ENCODE results near the gene HPX.

The HPX gene, protein sequence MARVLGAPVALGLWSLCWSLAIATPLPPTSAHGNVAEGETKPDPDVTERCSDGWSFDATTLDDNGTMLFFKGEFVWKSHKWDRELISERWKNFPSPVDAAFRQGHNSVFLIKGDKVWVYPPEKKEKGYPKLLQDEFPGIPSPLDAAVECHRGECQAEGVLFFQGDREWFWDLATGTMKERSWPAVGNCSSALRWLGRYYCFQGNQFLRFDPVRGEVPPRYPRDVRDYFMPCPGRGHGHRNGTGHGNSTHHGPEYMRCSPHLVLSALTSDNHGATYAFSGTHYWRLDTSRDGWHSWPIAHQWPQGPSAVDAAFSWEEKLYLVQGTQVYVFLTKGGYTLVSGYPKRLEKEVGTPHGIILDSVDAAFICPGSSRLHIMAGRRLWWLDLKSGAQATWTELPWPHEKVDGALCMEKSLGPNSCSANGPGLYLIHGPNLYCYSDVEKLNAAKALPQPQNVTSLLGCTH

GRCh38 chr11:6440906-6441358 is at the start of gene HPX:
Gene HPX (minus strand): TSS chr11:6440987. CDS start chr11:6440963, 24 bp downstream.
- DNase-seq = no peak

GRCh38 chr11:6489306-6489705 is 48.5 kb upstream of the HPX start:
- no peak for DNase-seq

DNA sequence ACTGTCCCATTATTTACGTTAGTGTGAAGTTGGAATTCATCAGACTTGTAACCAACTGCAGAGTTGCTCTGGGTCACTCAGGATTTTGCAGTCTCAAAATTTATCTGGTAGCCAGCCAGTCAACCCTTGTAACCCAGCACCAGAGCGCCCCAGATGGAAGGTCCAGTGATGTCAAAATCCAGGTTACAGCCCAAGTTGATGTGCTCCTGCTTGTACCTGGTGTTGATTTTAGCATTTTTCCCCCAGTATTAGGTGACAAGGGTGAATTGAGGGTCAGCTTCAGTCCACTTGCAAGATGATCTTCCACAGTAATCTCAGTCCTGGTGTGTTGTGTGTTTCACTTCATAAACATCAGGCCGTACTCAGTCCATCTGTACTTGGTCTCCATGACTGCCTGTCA is 48.0 kb upstream of the HPX start:
- DNase-seq = no peak

DNA sequence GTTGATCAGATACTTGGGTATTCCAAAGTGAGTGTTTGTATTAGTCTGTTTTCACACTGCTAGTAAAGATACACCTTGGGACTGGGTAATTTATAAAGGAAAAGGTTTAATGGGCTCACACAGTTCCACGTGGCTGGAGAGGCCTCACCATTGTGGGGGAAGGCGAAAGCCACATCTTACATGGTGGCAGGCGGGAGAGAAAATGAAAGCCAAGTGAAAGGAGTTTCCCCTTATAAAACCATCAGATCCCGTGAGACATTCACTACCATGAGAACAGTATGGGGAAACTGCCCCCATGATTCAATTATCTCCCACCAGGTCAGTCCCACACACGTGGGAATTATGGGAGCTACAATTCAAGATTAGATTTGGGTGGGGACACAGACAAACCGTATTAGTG is 47.6 kb upstream of the HPX start:
- no peak for DNase-seq

GRCh38 chr11:6486938-6487337 is 46.2 kb upstream of the HPX start:
- no peak for DNase-seq

DNA sequence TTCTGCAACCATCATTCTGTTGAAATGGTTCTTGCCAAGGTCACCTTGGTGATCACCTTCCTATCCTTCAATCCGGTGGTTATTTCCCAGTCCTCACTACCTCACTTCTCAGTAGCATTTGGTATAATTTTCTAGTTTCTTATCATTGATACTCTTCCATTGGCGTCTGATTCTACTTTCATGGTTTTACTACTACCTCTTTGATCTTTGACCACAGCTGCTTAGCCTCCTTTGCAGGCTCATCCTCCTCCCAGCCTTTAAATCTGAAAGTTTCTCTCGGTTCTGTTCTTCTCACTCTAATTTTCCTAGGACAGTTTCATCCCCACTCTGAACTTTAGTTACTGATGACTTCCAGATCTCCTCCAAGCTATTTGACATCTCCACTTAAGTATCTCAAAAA is 45.5 kb upstream of the HPX start:
- no peak for DNase-seq

DNA sequence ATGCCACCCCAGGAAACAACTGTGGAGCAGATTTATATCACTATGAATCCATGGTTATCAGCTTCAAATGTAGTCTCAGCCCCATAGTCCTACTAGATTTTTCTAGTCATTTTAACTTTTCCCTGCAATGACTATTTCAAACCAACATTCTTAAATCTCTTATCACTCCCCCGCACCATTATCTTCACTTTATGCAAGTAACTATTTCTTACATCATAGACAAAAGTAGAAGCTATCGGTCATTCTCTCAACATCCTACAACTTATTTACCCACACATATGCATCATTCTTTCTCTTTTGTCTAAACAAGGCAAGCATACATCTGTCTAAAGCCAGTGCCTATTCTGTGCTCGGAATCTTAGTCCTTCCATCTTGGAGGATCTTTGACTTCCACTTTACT is 44.9 kb upstream of the HPX start:
- DNase-seq = no peak

DNA sequence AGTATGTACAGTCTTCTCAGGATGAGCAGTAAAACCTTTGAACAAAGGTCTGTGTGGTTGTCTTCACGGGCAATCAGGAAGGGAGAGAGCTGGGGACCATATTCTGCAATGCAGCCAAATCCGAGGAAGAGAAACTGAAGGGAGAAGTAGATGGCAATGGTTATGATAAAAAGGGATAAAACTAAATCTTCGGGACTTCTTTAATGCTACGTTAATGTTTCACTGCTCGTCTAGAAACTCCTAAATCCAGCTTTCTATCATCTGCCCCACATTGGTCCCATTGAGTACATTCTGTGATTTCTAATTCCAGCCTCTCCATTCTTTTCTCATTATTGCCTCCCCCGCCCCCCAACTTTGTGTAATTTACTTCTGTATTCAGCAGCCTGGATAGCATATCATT is 42.2 kb upstream of the HPX start:
- DNase-seq = no peak

GRCh38 chr11:6482441-6482840 is 41.7 kb upstream of the HPX start:
- no peak for DNase-seq

- DNase-seq = no peak
These were observed 41.1 kb upstream of the HPX start for GRCh38 chr11:6481924-6482275.

- DNase-seq = peak; percentile 94
These were observed 40.5 kb upstream of the HPX start, which contains the start of the genes ARFIP2 and TIMM10B for GRCh38 chr11:6481012-6481923. Gene ARFIP2 (minus strand): TSS chr11:6481331. CDS start chr11:6480421, 910 bp downstream. Gene TIMM10B (plus strand): TSS chr11:6481501. CDS start chr11:6481517, 16 bp downstream.

GRCh38 chr11:6480299-6480914 is 39.6 kb upstream of the HPX start:
- no peak for DNase-seq

- no peak for DNase-seq
These were observed 35.8 kb upstream of the HPX start for GRCh38 chr11:6476571-6476970.

- DNase-seq = no peak
These were observed 35.1 kb upstream of the HPX start for GRCh38 chr11:6475936-6476335.

DNA sequence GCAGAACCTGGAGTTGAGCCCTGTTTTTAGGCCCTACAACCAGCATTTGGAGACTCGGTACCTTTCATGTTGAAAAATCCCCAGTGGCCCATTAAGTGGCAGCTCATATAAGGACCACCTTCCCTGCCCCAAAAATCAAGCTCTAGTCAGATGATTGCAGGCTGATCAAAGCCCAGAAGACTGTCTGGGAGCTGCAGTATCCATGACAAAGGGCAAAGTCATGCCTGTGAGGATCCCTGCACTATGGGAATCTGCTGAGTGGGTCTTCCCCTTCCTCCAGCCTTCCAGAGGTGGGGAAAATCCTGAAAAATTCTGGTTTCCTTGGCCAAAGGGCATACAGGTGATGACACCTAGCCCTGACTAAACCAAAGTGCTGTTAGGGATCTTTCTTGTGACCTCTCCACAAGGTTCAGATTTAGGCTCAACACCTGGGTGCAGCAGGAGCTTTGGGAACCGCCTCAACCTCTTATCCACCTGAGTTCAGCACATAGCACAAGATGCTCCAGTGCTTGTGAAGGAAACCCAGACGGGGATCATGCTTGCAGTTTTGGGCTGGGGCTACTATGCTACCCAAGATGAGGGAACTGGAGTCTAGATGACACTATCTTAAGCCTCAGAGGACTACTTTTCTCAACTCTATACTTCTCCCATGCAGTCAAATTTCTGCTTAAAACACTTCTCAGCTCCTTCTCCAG is 34.2 kb upstream of the HPX start:
- DNase-seq = no peak

GRCh38 chr11:6474413-6474792 is 33.6 kb upstream of the HPX start:
- DNase-seq = no peak

- peak; percentile 73 to 81 for DNase-seq
These were observed 32.9 kb upstream of the HPX start, which contains the start of gene TRIM3 for GRCh38 chr11:6473451-6474412. Gene TRIM3 (minus strand): TSS chr11:6473941. CDS start chr11:6465695, 8,246 bp downstream.

- DNase-seq = no peak
These were observed 32.1 kb upstream of the HPX start for GRCh38 chr11:6472934-6473333.

DNA sequence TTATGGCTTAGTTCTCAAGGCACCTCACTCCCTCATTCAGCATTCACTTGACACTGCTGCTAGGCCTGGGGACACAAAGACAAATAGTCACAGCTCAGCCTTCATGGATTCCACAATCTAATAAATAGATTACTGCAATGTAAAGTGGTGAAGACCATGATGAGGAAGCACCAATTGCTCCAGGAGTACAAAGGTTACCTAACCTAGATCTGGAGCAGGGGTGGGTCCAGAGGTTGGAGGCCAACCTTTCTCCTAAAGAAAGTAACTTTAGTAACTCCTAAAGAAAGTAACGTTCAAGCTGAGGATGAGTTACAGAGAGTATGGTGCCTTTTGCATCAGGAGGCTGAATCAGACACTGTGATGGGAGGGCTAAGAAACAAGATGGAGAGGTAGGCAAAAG is 28.8 kb upstream of the HPX start:
- DNase-seq = no peak

DNA sequence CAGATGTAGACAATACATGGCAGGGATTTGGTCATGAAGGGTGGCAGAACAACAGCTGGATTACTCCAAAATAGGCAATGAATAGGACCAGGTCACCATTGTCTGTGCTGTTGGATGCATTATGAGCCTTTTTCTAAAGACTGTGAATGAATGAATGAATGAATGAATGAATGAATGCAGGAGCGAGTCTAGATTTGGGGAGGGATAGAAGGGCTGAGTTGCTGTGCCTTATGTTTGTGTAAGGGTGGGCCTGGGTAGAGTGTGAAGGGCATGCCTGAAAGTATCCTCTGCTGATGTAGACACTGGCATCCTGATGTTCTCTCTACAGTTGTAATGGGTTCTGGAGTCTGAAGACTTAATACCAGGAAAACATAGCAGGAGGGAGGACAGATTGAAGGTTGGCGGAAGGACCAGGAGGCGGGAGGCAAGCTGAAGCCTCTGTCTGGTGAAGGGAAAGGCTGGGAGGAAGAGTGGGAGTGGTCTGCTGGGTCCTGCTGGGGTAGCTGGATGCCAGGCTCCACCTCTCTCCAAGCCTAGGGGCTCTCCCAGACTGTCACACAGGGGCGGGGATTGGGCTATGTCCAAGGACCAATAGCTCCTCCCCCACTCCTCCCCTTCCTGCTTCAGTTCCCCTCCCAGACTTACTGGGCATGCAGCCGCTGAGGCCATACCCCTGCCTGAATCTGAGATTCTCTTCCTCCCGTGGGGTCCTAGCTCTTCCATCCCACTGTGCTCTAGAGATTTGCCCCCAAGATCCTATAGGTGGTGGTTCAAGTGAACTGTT is 28.1 kb upstream of the HPX start:
- DNase-seq = no peak

- DNase-seq = no peak
These were observed 18.3 kb upstream of the HPX start for GRCh38 chr11:6459099-6459450.

Data from activated CD4-positive, alpha-beta T cell treated with anti-CD3 and anti-CD28 coated beads for 4 hours (primary cell).